Astrocyte (in vitro differentiated cells and primary cell): ENCODE measurements around the gene PARVB.

Experiments used
- EZH2 ChIP-seq: IDR thresholded peaks from 2 replicates; pipeline ENCODE4 v1.6.1; 2012; ENCODE audit warnings: mild to moderate bottlenecking, low read length, inconsistent platforms; ENCODE audit not compliant: insufficient read depth
- TF ChIP-seq, protein P1 (sequence below): IDR thresholded peaks from 2 replicates; pipeline ENCODE4 v1.5.1; 2011; ENCODE audit warnings: low read depth, mild to moderate bottlenecking, inconsistent platforms, low read length, moderate library complexity; ENCODE audit not compliant: insufficient read depth

DNA sequence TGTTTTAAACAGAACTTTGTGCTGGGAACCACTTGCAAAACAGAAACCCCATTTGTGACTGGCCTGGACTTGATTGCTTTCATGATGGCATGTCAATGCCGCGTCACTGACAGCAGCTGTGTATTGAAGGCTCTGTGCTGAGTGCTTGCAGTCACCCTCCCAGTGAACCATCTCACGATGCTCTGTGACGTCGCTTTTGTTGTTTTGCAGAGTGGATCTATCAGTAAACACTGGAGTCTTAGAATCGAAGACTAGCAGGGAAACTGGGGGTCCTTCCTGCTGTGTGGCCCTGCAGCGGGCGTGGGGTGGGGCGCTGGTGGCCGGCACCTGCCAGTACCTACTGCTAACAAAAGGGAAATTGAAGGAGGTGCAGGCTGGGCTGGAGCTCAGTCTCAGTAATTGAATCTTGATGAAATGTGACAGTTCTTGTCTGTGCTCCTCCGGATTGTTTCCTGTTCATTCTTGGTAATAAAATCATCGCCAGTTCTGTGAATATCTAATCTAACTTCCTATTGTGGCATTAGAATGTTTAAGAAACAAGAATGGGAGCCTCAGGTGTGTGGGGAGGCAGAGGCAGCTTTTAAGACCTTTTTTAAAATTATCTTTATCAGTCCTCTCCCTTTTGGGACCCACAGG lies 106.1 kb downstream of the PARVB start:
- TF ChIP-seq, protein P1, sequence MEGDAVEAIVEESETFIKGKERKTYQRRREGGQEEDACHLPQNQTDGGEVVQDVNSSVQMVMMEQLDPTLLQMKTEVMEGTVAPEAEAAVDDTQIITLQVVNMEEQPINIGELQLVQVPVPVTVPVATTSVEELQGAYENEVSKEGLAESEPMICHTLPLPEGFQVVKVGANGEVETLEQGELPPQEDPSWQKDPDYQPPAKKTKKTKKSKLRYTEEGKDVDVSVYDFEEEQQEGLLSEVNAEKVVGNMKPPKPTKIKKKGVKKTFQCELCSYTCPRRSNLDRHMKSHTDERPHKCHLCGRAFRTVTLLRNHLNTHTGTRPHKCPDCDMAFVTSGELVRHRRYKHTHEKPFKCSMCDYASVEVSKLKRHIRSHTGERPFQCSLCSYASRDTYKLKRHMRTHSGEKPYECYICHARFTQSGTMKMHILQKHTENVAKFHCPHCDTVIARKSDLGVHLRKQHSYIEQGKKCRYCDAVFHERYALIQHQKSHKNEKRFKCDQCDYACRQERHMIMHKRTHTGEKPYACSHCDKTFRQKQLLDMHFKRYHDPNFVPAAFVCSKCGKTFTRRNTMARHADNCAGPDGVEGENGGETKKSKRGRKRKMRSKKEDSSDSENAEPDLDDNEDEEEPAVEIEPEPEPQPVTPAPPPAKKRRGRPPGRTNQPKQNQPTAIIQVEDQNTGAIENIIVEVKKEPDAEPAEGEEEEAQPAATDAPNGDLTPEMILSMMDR: no peak
- no peak for TF ChIP-seq EZH2
